Vagina (tissue), 2 donors: ENCODE data around the gene AMZ2. TPM values are rescaled to one million over a fixed set of nuclear protein-coding genes. Genes with fewer than 3 reads are reported as not detected.

ENCODE experiments used
- DNase-seq, 2 donors: peaks; one replicate each; pipeline ENCODE4 v3.0.0-alpha.2; 2017; ENCODE audit errors: extremely low spot score in 2 of 2
- H3K27ac ChIP-seq: fragments of 200-600 bp; sonication (generic); one replicate; pipeline ENCODE4 v1.5.1; 2019
- H3K27me3 ChIP-seq: fragments of 200-600 bp; sonication (generic); one replicate; pipeline ENCODE4 v1.5.1; 2019
- H3K36me3 ChIP-seq, 2 donors: fragments of 200-600 bp; sonication (generic); one replicate each; pipeline ENCODE4 v1.5.1; 2017 to 2019
- H3K4me1 ChIP-seq: fragments of 200-600 bp; sonication (generic); one replicate; pipeline ENCODE4 v1.5.1; 2019
- H3K4me3 ChIP-seq, 2 donors: fragments of 200-600 bp; sonication (generic); 1 replicate in 1 of 2; 2 replicates in 1 of 2; pipeline ENCODE4 v1.5.1; 2016 to 2019
- H3K9me3 ChIP-seq: fragments of 200-600 bp; sonication (generic); one replicate; pipeline ENCODE4 v1.5.1; 2019
- POLR2A ChIP-seq, 2 donors: fragments of 450-650 bp; IDR thresholded peaks; one replicate each; pipeline ENCODE4 v1.6.1; 2017; ENCODE audit warnings: antibody characterized with exemption in 2 of 2, mild to moderate bottlenecking in 2 of 2, moderate library complexity in 2 of 2
- POLR2AphosphoS5 ChIP-seq, 2 donors: sonication (generic); formaldehyde crosslinking; IDR thresholded peaks; one replicate each; pipeline ENCODE4 v1.9.0; 2017; ENCODE audit warnings: antibody characterized with exemption in 2 of 2, mild to moderate bottlenecking in 2 of 2, low read depth in 1 of 2; ENCODE audit not compliant: insufficient read depth in 1 of 2
- intact Hi-C: fragments of 100-400 bp; cut with DNase I; formaldehyde crosslinking; loops from one replicate; pipeline ENCODE4 v1.15.1; 2023
- total RNA-seq: library from RNA; depleted of rRNA; stranded (reverse); fragments of >200 nt; gene quantifications from one replicate; pipeline ENCODE4 v1.2.3, GENCODE V29; 2016
- TF ChIP-seq, protein P1 (sequence below), 3 experiments: fragments of 450-650 bp in 2 of 3; fragments of 200-600 bp in 1 of 3; sonication (generic) in 1 of 3; IDR thresholded peaks; one replicate each; pipeline ENCODE4 v1.5.1; 2017 to 2019; ENCODE audit warnings: antibody characterized with exemption in 3 of 3, mild to moderate bottlenecking in 2 of 3, moderate library complexity in 2 of 3

Gene AMZ2
- total RNA-seq, 1 donor from 2014 or later, result 39.8 TPM

DNA sequence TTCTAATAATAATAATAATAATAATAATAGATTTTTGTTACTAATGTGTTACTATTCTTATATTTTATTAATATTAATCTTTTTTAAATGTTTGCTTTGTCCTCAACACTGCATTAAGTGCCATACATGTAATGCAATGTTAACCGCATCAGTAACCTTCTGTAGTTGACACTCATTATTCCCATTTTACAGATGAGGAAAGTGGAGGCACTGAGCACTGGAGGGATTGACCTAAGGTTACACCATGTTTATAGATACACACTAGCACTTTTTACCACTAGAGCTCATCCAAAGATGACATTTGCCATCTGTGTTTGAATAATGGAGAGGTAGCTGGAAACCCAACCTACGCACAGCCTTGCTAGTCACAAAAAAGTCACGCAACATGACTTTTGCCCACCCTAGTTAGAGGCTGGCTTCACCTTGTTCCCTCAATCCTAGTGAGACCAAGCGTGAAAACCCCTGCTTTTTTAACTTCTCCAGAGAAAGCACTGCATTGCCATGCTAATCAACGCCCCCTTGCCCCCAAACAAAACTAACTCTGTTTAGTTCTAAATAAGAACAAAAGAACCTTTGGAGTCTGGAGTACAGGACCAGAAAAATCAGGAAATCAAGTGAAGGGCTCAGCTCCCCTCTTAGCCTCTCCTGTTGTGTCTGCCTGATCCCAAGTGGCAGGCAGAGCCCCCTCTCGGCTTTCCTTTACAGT is 45.8 kb downstream of the AMZ2 start:
- no peak for DNase-seq
- H3K27me3 ChIP-seq, result no peaks in the 10 kb centered on the region
- intact Hi-C loops, result no loop called here
- peaks cover 32% of the 10 kb centered on the region for H3K4me1 ChIP-seq
- H3K9me3 ChIP-seq, result no peaks in the 10 kb centered on the region
- no peaks in the 10 kb centered on the region for H3K36me3 ChIP-seq
- TF ChIP-seq POLR2AphosphoS5 (IDR thresholded peaks at IDR 0.05; ENCODE audit: insufficient read depth in 1 of 2, low read depth in 1 of 2) (no peak), POLR2A (IDR thresholded peaks at IDR 0.05) (no peak)
- TF ChIP-seq, protein P1, sequence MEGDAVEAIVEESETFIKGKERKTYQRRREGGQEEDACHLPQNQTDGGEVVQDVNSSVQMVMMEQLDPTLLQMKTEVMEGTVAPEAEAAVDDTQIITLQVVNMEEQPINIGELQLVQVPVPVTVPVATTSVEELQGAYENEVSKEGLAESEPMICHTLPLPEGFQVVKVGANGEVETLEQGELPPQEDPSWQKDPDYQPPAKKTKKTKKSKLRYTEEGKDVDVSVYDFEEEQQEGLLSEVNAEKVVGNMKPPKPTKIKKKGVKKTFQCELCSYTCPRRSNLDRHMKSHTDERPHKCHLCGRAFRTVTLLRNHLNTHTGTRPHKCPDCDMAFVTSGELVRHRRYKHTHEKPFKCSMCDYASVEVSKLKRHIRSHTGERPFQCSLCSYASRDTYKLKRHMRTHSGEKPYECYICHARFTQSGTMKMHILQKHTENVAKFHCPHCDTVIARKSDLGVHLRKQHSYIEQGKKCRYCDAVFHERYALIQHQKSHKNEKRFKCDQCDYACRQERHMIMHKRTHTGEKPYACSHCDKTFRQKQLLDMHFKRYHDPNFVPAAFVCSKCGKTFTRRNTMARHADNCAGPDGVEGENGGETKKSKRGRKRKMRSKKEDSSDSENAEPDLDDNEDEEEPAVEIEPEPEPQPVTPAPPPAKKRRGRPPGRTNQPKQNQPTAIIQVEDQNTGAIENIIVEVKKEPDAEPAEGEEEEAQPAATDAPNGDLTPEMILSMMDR (IDR thresholded peaks at IDR 0.05), result no peak
- no peak overlapping the region for H3K4me3 ChIP-seq
- H3K27ac ChIP-seq, result no peak overlapping the region

DNA sequence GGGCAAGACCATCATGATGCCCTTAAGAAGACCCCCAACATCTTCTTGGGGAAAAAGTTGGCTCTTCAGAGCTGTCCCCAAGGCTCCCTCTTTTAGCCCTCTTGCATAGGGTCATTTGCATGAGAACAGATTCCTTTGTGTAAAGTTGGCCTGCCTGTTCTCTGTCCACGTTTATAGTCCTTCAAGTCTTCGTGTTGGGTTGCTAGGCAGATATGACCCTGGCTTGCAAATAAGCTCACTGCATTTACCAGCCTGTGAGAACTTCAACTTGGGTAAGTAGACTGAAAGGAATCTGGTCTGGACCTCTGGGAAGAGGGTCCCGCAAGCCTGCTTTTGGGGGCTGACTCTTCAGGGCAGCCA is 46.3 kb downstream of the AMZ2 start:
- Histone ChIP-seq H3K27me3 (no peaks in the 10 kb centered on the region), H3K27ac (no peak overlapping the region), H3K9me3 (no peaks in the 10 kb centered on the region), H3K4me1 (peaks cover 27% of the 10 kb centered on the region), H3K36me3 (no peaks in the 10 kb centered on the region), H3K4me3 (no peak overlapping the region)
- TF ChIP-seq, protein P1 (IDR thresholded peaks at IDR 0.05), result no peak
- TF ChIP-seq POLR2AphosphoS5 (IDR thresholded peaks at IDR 0.05; ENCODE audit: insufficient read depth in 1 of 2, low read depth in 1 of 2), result no peak
- no peak for TF ChIP-seq POLR2A (IDR thresholded peaks at IDR 0.05)
- intact Hi-C loops, result no loop called here
- no peak for DNase-seq

GRCh38 chr17:68294617-68295016 is 46.8 kb downstream of the AMZ2 start:
- Histone ChIP-seq H3K4me3 (no peak overlapping the region), H3K36me3 (no peaks in the 10 kb centered on the region), H3K27me3 (no peaks in the 10 kb centered on the region), H3K27ac (no peak overlapping the region), H3K4me1 (peaks cover 24% of the 10 kb centered on the region), H3K9me3 (no peaks in the 10 kb centered on the region)
- intact Hi-C loops, result no loop called here
- DNase-seq, result no peak
- TF ChIP-seq, protein P1 (IDR thresholded peaks at IDR 0.05), result no peak
- TF ChIP-seq POLR2AphosphoS5 (IDR thresholded peaks at IDR 0.05; ENCODE audit: insufficient read depth in 1 of 2, low read depth in 1 of 2), result no peak
- no peak for TF ChIP-seq POLR2A (IDR thresholded peaks at IDR 0.05)

DNA sequence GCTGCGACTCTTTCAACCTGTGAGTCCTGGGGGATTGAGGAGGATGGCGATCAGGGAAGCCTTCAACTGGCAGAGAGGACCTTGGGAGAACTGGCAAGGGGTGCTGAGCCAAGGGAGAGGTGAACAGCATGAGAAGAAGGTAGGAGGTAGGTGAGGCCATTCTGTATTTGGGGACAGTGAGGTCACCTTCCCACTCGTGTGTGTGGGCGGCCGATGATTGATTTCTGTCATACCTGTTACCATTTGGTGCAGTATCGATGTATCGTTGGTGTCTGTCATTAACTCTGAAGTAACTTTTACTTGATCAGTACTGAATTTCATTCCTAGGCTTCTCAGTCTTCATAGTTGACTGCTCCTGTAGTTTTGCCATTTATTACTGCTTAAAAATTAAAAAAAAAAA is 47.2 kb downstream of the AMZ2 start:
- H3K36me3 ChIP-seq, result no peaks in the 10 kb centered on the region
- no peaks in the 10 kb centered on the region for H3K27me3 ChIP-seq
- no peaks in the 10 kb centered on the region for H3K9me3 ChIP-seq
- no peak overlapping the region for H3K27ac ChIP-seq
- DNase-seq, result no peak
- H3K4me3 ChIP-seq, result no peak overlapping the region
- TF ChIP-seq POLR2A (IDR thresholded peaks at IDR 0.05) (no peak), POLR2AphosphoS5 (IDR thresholded peaks at IDR 0.05; ENCODE audit: insufficient read depth in 1 of 2, low read depth in 1 of 2) (no peak)
- TF ChIP-seq, protein P1 (IDR thresholded peaks at IDR 0.05), result no peak
- H3K4me1 ChIP-seq, result peaks cover 20% of the 10 kb centered on the region
- intact Hi-C loops, result no loop called here
